T-helper 2 cell treated with Interferon-gamma antibody and Interleukin-4, amounts not matched to agents 5 μg/mL and 100 μg/mL, for 36 hours (primary cell): ENCODE measurements around the gene SPATA31C1.
"Not testable (repeated sequence)": the region's sequence is repeated elsewhere in the genome, so short reads cannot be mapped to it uniquely, and the experiment has no call there.

Source experiments
- DNase-seq: peaks from one replicate; pipeline ENCODE4 v3.0.0; 2021; ENCODE audit warnings: low spot score
- H3K27ac Mint-ChIP-seq: one replicate; pipeline ENCODE4 v1.8.0; 2021; ENCODE audit warnings: mild to moderate bottlenecking, mixed read lengths
- H3K27me3 Mint-ChIP-seq: one replicate; pipeline ENCODE4 v1.8.0; 2021; ENCODE audit warnings: low read depth, mixed read lengths
- H3K36me3 Mint-ChIP-seq: one replicate; pipeline ENCODE4 v1.8.0; 2021; ENCODE audit warnings: low read depth, mixed read lengths
- H3K4me1 Mint-ChIP-seq: one replicate; pipeline ENCODE4 v1.8.0; 2021; ENCODE audit warnings: low read depth, mixed read lengths
- H3K4me3 Mint-ChIP-seq: one replicate; pipeline ENCODE4 v1.8.0; 2022; ENCODE audit warnings: mild to moderate bottlenecking, moderate library complexity, mixed read lengths
- H3K9me3 Mint-ChIP-seq: one replicate; pipeline ENCODE4 v1.8.0; 2021; ENCODE audit warnings: mixed read lengths

SPATA31C1 gene

GRCh38 chr9:87917662-87918061 lies at the start of gene SPATA31C1:
TSS of gene SPATA31C1 (plus strand) at chr9:87917962.
- not testable (repeated sequence) for H3K36me3 Mint-ChIP-seq, H3K27me3 Mint-ChIP-seq, H3K27ac Mint-ChIP-seq, H3K4me3 Mint-ChIP-seq, H3K9me3 Mint-ChIP-seq, DNase-seq, H3K4me1 Mint-ChIP-seq

DNA sequence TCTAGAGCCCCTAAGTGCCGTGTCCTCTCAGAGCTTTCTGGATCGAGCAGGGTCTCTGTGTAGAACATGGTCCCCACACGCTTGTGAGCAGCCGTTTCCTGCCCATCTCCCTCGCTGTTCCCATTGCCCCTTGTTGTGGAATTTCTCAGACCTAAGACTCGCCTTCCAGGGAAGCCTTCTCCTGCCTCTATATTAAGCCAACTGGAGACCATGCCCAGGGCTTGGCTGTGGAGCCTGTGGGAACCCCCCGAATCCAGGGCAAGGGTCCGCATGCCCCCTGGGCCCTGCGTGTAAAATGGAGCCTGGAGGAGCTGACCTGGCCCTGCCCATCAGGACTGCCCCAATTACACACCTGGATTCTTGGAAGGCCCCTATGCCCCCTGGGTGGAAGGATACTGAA lies 49.6 kb upstream of the SPATA31C1 start:
- Mint-ChIP-seq H3K27ac (no peak overlapping the region), H3K4me1 (no peaks in the 10 kb centered on the region), H3K4me3 (no peak overlapping the region), H3K36me3 (no peaks in the 10 kb centered on the region), H3K9me3 (peaks cover 4% of the 10 kb centered on the region), H3K27me3 (peaks cover 2% of the 10 kb centered on the region)
- DNase-seq = no peak

DNA sequence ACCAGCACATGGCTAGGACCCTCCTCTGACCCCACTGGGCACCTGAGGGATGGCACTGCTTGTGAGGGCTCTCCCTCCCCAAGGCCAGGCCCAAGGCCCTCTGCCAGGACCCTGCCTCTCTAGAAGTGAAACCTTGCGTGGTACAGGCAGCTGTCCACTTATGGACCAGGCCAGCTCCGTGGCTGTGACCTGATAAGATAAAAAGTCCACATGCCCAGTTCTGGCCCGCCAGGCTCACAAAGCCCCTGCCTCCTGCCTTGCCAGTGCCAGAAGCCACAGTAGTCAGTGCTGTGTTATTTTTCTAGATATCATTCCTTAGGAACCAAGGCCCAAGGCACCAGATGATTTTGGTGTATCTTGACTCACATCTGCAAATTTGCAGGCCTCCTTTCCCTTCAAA lies 49.1 kb upstream of the SPATA31C1 start:
- H3K4me3 Mint-ChIP-seq = no peak overlapping the region
- H3K4me1 Mint-ChIP-seq = no peaks in the 10 kb centered on the region
- no peak for DNase-seq
- H3K9me3 Mint-ChIP-seq = peaks cover 4% of the 10 kb centered on the region
- H3K36me3 Mint-ChIP-seq = no peaks in the 10 kb centered on the region
- H3K27ac Mint-ChIP-seq = no peak overlapping the region
- H3K27me3 Mint-ChIP-seq = peaks cover 2% of the 10 kb centered on the region

DNA sequence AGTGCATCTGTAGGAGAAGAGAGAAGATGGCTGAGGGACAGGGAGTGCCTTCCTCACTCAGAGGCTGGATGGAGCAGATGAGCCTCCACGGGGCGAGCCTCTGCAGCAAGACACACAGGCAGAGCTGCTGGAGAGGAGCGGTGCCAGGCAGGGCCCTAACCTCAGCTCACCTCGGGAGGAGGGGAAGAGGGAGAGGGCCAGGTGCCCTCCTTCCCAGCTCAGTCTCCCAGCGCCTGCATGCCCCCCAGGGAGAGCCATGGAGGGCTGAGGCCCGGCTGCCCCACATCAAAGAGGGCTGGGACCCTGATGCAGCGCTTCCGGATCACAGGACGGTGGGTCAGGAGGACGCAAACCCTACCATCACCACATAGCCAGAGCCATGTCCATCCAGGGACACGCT lies 48.7 kb upstream of the SPATA31C1 start:
- Mint-ChIP-seq H3K36me3 (no peaks in the 10 kb centered on the region), H3K27me3 (peaks cover 2% of the 10 kb centered on the region), H3K4me3 (no peak overlapping the region), H3K9me3 (peaks cover 4% of the 10 kb centered on the region), H3K27ac (no peak overlapping the region), H3K4me1 (no peaks in the 10 kb centered on the region)
- no peak for DNase-seq

DNA sequence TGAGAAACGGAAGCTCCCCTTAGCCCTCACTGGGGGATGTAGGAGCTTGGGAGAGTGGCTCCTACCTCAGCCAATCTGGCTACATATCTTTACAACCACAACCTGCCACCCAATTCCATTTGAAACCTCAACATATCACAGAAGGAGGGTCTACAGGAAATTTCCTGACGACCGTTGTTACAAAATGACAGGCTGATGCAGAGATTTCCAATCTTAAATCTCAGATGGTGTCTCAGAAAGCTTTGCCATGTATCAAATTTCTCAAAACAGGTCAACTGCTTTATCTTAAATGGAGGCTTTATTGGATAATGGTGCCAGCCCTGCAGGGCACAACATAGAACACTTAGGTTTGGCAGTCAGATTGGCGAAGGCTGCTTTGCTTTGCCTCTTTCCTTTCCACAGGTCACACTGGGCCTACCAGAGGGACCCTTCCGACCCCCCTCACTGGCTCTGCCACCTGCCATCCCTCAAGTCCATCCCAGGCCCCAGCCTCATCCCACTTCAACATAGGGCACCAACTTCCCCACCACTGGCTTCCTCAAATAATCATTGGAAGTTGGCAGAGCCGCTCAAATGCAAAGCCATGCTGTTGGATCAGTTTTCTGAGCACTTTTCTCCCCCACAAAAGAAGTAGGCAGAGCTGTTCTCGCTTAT lies 46.2 kb upstream of the SPATA31C1 start:
- no peak overlapping the region for H3K4me3 Mint-ChIP-seq
- H3K27me3 Mint-ChIP-seq = peaks cover 6% of the 10 kb centered on the region
- H3K4me1 Mint-ChIP-seq = no peaks in the 10 kb centered on the region
- no peak overlapping the region for H3K27ac Mint-ChIP-seq
- no peak for DNase-seq
- H3K36me3 Mint-ChIP-seq = no peaks in the 10 kb centered on the region
- H3K9me3 Mint-ChIP-seq = peaks cover 4% of the 10 kb centered on the region

DNA sequence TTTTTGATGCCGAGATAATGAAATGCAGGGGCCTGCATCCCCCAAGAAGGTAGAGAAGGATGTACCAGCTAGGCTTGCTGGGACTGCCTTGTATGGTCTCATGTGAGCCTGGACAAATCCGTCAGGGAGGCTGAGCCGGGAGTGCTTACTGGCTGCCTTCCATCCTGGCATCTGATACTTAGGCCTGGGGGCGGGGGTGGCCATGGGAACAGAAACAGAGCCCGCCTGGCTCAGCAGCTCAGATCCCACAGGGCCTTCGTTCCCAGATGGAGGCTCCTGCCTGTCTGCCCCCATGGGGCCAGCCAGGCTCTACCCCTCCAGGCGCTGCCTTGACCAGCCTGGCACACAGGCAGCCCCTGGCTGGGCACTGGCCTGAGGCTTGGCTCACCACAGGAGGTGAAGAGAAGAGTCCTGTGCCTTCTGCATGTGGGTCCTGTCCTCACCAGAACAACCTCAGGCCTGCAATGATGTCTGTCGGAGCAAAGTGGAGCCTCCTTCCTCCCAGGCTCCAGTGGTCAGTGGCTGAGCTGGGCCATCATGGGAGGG lies 45.6 kb upstream of the SPATA31C1 start:
- H3K36me3 Mint-ChIP-seq = no peaks in the 10 kb centered on the region
- H3K9me3 Mint-ChIP-seq = peaks cover 4% of the 10 kb centered on the region
- no peaks in the 10 kb centered on the region for H3K4me1 Mint-ChIP-seq
- peaks cover 6% of the 10 kb centered on the region for H3K27me3 Mint-ChIP-seq
- no peak for DNase-seq
- H3K27ac Mint-ChIP-seq = no peak overlapping the region
- no peak overlapping the region for H3K4me3 Mint-ChIP-seq

DNA sequence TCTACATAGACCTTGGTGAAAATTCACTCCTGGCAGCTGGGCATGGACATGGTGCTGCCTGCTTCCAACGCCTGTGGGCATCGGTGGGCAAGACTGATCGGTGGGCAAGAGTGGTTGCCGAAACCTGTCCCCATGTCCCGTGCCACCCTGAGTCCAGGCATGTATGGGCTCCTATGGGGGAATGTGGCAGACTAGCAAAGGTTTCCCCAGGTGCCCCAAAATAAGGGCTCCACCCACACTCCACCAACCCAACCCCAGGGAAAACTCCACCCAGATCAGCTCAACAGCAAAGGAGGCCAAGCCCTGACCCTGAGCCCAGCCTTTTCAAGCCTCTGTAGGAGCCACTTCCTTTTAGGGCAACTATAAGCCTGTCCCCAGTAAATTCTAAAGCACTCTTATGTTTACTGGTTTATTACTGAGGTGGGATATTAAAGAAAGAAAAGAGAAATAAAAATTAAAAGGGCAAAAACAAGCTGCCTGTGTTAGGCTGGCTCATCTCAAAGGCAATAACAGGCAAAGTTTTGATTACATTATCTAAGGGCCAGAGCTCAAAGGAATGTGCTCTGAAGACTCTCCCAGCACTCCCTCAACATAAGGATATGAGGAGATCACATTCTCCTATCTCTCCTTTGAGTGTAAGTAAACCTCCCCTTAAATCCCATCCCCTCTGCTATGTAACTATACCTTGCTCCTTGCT lies 44.0 kb upstream of the SPATA31C1 start:
- no peak for DNase-seq

GRCh38 chr9:87874304-87874623 lies 43.5 kb upstream of the SPATA31C1 start:
- peaks cover 4% of the 10 kb centered on the region for H3K9me3 Mint-ChIP-seq
- no peaks in the 10 kb centered on the region for H3K4me1 Mint-ChIP-seq
- no peak overlapping the region for H3K4me3 Mint-ChIP-seq
- H3K27ac Mint-ChIP-seq = no peak overlapping the region
- H3K36me3 Mint-ChIP-seq = no peaks in the 10 kb centered on the region
- no peak for DNase-seq
- peaks cover 6% of the 10 kb centered on the region for H3K27me3 Mint-ChIP-seq

More for the DNA sequence above, 44.0 kb upstream of the SPATA31C1 start:
- no peaks in the 10 kb centered on the region for H3K36me3 Mint-ChIP-seq
- H3K4me3 Mint-ChIP-seq = no peak overlapping the region
- no peaks in the 10 kb centered on the region for H3K4me1 Mint-ChIP-seq
- H3K27ac Mint-ChIP-seq = no peak overlapping the region
- peaks cover 4% of the 10 kb centered on the region for H3K9me3 Mint-ChIP-seq
- H3K27me3 Mint-ChIP-seq = peaks cover 6% of the 10 kb centered on the region

DNA sequence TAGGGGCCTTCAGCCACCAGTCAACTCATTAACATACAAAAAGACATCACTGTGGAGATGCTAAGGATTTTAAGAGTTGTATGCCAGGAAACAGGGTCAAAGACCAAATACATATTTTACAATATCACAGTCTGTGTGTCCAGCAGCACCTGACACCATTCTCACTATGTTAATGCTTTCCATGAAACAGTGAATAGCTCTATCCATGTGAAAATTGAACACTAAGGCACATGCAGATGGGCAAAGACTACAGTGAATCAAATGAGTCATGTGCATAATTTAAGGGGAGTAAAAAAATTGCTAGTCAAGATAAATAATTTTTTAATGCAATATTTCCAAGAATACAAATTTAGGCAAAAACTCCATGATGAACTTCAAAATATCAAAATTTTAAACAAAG lies 42.7 kb upstream of the SPATA31C1 start:
- Mint-ChIP-seq H3K4me1 (no peaks in the 10 kb centered on the region), H3K4me3 (no peak overlapping the region), H3K27me3 (peaks cover 6% of the 10 kb centered on the region), H3K36me3 (no peaks in the 10 kb centered on the region), H3K9me3 (no peaks in the 10 kb centered on the region), H3K27ac (no peak overlapping the region)
- DNase-seq = no peak

GRCh38 chr9:87875831-87876545 lies 41.8 kb upstream of the SPATA31C1 start:
- Mint-ChIP-seq H3K27me3 (peaks cover 6% of the 10 kb centered on the region), H3K27ac (no peak overlapping the region), H3K4me1 (no peaks in the 10 kb centered on the region), H3K4me3 (no peak overlapping the region), H3K9me3 (no peaks in the 10 kb centered on the region), H3K36me3 (no peaks in the 10 kb centered on the region)
- no peak for DNase-seq

GRCh38 chr9:87876708-87877107 lies 41.1 kb upstream of the SPATA31C1 start:
- no peak for DNase-seq

DNA sequence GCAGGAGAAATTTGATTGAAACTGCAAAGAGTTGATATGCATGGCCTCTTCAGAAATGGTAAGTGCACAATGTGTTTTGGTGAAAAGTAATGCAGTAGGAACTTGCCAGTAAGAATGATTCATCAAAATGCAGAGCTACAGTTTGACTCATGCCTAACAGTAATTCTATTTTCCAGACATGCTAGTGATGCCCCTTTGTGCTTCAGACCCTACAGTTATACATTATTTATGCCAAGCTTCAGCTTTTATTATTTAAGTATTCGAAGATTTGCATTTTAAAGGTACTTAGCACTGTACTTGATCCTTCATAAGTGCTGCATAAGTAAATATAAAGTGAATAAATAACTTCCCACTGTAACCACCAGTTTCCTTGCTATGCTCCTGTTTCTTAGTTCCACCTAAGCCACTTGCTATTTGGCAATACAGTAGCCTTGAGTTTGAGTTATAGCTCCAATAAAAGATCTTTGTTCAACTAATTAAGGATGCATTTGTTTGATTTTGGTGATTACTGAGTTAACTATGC lies 38.7 kb upstream of the SPATA31C1 start:
- DNase-seq = no peak
- H3K4me3 Mint-ChIP-seq = no peak overlapping the region
- no peak overlapping the region for H3K27ac Mint-ChIP-seq
- no peaks in the 10 kb centered on the region for H3K36me3 Mint-ChIP-seq
- H3K9me3 Mint-ChIP-seq = no peaks in the 10 kb centered on the region
- H3K27me3 Mint-ChIP-seq = peaks cover 6% of the 10 kb centered on the region
- H3K4me1 Mint-ChIP-seq = no peaks in the 10 kb centered on the region

More at GRCh38 chr9:87876708-87877107, 41.1 kb upstream of the SPATA31C1 start:
- H3K27ac Mint-ChIP-seq = no peak overlapping the region
- no peaks in the 10 kb centered on the region for H3K4me1 Mint-ChIP-seq
- no peaks in the 10 kb centered on the region for H3K9me3 Mint-ChIP-seq
- no peak overlapping the region for H3K4me3 Mint-ChIP-seq
- peaks cover 6% of the 10 kb centered on the region for H3K27me3 Mint-ChIP-seq
- no peaks in the 10 kb centered on the region for H3K36me3 Mint-ChIP-seq

DNA sequence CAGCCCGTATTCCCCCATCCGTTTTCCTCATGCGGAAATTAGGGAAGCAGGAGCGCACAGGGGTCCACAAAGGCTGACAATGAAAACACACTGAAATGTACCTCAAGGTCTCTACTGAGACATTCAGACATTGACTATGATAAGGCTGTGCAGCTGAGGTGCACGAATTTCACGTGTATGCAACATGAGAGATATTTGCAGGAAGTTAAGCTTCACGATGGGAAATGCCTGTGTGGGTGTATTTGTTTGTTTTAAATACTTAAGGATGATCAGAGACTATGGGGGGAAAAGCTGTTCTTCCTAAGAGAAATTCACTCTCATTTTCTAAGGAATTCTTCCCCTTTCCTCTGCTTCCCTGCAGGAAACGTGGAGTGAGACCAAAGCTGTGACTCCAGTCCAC lies 37.6 kb upstream of the SPATA31C1 start:
- H3K36me3 Mint-ChIP-seq = no peaks in the 10 kb centered on the region
- H3K27me3 Mint-ChIP-seq = peaks cover 4% of the 10 kb centered on the region
- H3K9me3 Mint-ChIP-seq = no peaks in the 10 kb centered on the region
- no peak overlapping the region for H3K27ac Mint-ChIP-seq
- no peak for DNase-seq
- no peaks in the 10 kb centered on the region for H3K4me1 Mint-ChIP-seq
- H3K4me3 Mint-ChIP-seq = no peak overlapping the region

- H3K4me1 Mint-ChIP-seq = no peaks in the 10 kb centered on the region
- no peak overlapping the region for H3K27ac Mint-ChIP-seq
- H3K27me3 Mint-ChIP-seq = peaks cover 2% of the 10 kb centered on the region
- no peaks in the 10 kb centered on the region for H3K36me3 Mint-ChIP-seq
- DNase-seq = no peak
- no peaks in the 10 kb centered on the region for H3K9me3 Mint-ChIP-seq
- no peak overlapping the region for H3K4me3 Mint-ChIP-seq
These were observed 37.1 kb upstream of the SPATA31C1 start for GRCh38 chr9:87880683-87881082.
